Calu3 (cell line): ENCODE data around the gene GNAS. TPM values are rescaled to one million over a fixed set of nuclear protein-coding genes. Genes with fewer than 3 reads are reported as not detected.

Experiments
- BruUV-seq: library from RNA; stranded (reverse); fragments of 400-500 nt; replicated peaks from 2 replicates; lab custom pipeline; 2021; lab: Mats Ljungman, UMichigan
- CTCF ChIA-PET: fragments of 300-600 bp; sonication (Branson Sonifier 250); formaldehyde crosslinking; loops from one replicate; lab custom pipeline; 2022; ENCODE audit warnings: antibody characterized with exemption; lab: Charles Lee
- DNase-seq: peaks from one replicate; pipeline ENCODE4 v3.0.0; 2022
- H3K27ac Mint-ChIP-seq: one replicate; pipeline ENCODE4 v1.8.0; 2022; ENCODE audit warnings: mixed read lengths; ENCODE audit not compliant: unreplicated experiment
- H3K27me3 Mint-ChIP-seq: one replicate; pipeline ENCODE4 v1.8.0; 2022; ENCODE audit warnings: mixed read lengths; ENCODE audit not compliant: unreplicated experiment
- H3K36me3 Mint-ChIP-seq: one replicate; pipeline ENCODE4 v1.8.0; 2022; ENCODE audit warnings: mild to moderate bottlenecking, moderate library complexity, mixed read lengths; ENCODE audit not compliant: insufficient read depth, unreplicated experiment
- H3K4me1 Mint-ChIP-seq: one replicate; pipeline ENCODE4 v1.8.0; 2022; ENCODE audit warnings: mild to moderate bottlenecking, low read depth, mixed read lengths; ENCODE audit not compliant: unreplicated experiment
- H3K4me3 Mint-ChIP-seq: one replicate; pipeline ENCODE4 v1.8.0; 2022; ENCODE audit warnings: mild to moderate bottlenecking, low read depth, moderate library complexity, mixed read lengths; ENCODE audit not compliant: unreplicated experiment
- H3K9me3 Mint-ChIP-seq: one replicate; pipeline ENCODE4 v1.8.0; 2022; ENCODE audit warnings: low read depth, mixed read lengths; ENCODE audit not compliant: unreplicated experiment
- intact Hi-C: fragments of 100-400 bp; cut with micrococcal nuclease; formaldehyde crosslinking; loops from one replicate; pipeline ENCODE4 v1.10.0; 2022; ENCODE audit not compliant: unreplicated experiment
- total RNA-seq: library from RNA; stranded (reverse); gene quantifications from 2 replicates; pipeline ENCODE4 v1.2.3, GENCODE V29; 2022
- TF ChIP-seq, protein P1 (sequence below): fragments of 200-600 bp; IDR thresholded peaks from one replicate; pipeline ENCODE4 v1.8.0; 2022; ENCODE audit warnings: antibody characterized with exemption; ENCODE audit not compliant: unreplicated experiment

Gene GNAS
- total RNA-seq, 1 experiment from 2014 or later, result 1,410 TPM

DNA sequence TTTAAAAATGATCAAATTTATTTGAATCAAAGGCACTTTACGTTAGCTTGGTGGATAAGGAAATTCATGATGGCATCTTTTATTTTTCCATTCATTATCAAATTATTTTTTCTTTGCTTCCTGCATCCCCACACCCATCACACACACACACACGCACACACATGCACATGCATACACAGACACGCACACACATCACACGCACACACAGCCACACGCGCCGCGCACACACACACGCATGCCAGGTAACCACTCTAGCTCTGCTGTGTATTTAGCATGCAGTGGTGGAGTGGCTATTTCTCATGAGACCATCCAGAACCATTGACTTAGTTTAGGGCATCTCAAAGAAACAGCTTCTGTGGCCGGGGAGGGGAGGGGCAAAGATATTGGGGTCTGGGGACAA is 47.0 kb downstream of the GNAS start:
- intact Hi-C loops, result no loop called here
- Mint-ChIP-seq H3K9me3 (no peaks in the 10 kb centered on the region), H3K36me3 (peaks cover 77% of the 10 kb centered on the region), H3K27ac (no peak overlapping the region), H3K4me1 (peaks cover 48% of the 10 kb centered on the region), H3K27me3 (no peaks in the 10 kb centered on the region), H3K4me3 (no peak overlapping the region)
- BruUV-seq, result no TSS peak
- TF ChIP-seq, protein P1, sequence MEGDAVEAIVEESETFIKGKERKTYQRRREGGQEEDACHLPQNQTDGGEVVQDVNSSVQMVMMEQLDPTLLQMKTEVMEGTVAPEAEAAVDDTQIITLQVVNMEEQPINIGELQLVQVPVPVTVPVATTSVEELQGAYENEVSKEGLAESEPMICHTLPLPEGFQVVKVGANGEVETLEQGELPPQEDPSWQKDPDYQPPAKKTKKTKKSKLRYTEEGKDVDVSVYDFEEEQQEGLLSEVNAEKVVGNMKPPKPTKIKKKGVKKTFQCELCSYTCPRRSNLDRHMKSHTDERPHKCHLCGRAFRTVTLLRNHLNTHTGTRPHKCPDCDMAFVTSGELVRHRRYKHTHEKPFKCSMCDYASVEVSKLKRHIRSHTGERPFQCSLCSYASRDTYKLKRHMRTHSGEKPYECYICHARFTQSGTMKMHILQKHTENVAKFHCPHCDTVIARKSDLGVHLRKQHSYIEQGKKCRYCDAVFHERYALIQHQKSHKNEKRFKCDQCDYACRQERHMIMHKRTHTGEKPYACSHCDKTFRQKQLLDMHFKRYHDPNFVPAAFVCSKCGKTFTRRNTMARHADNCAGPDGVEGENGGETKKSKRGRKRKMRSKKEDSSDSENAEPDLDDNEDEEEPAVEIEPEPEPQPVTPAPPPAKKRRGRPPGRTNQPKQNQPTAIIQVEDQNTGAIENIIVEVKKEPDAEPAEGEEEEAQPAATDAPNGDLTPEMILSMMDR, result no peak
- DNase-seq, result no peak
- CTCF ChIA-PET, result no interaction called here

DNA sequence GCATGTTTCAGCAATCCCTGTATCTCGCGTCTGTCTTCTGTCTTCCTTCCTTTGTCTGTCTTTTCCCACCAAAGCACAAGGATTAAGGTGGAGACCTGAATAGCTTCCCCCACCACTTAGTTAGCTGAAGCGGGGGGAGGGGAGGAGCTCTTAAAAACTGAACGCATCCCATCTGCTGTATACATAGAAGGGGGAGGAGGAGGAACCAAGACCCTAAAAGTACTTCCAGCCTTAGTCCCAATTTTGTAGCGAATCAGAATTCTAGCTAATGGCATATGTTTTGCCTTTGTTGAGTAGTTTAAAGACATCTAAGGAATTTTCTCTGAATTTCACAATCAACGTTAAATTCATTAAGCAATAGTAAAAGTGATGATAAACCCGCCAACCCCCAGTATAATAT is 47.9 kb downstream of the GNAS start:
- Mint-ChIP-seq H3K9me3 (no peaks in the 10 kb centered on the region), H3K27ac (no peak overlapping the region)
- intact Hi-C loops, result no loop called here

DNA sequence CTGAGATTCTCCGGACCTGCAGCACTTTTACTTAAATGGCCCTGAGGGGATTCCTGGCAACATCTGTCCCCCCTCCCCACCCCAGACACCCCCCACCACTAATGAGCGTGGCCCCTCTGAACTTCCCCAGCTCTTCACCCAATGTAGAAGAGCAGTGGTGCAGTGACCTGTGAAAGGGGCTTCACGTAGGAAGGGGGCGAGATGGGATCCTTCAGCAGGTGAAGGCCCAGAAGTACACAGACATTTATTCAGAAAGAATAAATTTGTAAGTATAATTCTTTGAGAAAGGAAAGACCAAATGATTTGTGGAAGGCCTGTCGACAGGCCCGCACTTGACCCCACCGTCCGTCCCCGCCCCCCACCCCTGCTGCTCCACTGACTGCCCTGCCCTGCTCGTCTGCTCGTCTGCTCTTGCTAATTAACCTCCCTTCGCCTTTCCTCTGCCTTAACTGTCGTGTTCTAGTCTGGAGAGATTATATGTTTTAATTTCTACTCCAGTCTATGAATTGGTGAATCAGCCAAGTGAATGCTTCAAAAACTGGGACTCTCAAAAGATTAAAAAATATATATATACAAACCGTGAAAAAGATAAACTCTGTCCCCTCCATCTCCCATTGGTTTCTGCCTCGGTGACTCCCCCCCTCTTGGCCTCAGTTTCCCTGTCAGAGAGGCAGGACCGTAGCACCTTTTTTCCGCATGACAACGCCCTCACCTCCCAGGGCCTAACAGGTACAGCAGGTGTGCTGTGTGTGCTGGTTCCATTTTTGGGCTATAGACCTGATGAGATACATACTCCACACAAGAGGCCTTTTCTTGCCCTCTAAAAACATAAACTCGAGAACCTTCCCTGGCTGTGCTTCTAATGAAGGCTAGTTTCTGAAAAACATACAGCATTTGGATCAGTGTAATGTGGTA is 49.2 kb downstream of the GNAS start:
- BruUV-seq, result no TSS peak
- DNase-seq, result no peak
- H3K27ac Mint-ChIP-seq, result no peak overlapping the region
- no peaks in the 10 kb centered on the region for H3K27me3 Mint-ChIP-seq
- H3K4me1 Mint-ChIP-seq, result peaks cover 26% of the 10 kb centered on the region
- intact Hi-C loops, result no loop called here
- H3K36me3 Mint-ChIP-seq, result peaks cover 77% of the 10 kb centered on the region
- TF ChIP-seq, protein P1, result no peak
- CTCF ChIA-PET, result interaction anchor here (0.6 kb wide), 2 partner anchors 21 to 336 kb away, joined by 3 read pairs; no protein-coding TSS in a partner anchor
- H3K4me3 Mint-ChIP-seq, result no peak overlapping the region
- no peaks in the 10 kb centered on the region for H3K9me3 Mint-ChIP-seq

More for the DNA sequence above, 47.9 kb downstream of the GNAS start:
- DNase-seq, result no peak
- CTCF ChIA-PET, result no interaction called here
- peaks cover 77% of the 10 kb centered on the region for H3K36me3 Mint-ChIP-seq
- peaks cover 39% of the 10 kb centered on the region for H3K4me1 Mint-ChIP-seq
- H3K4me3 Mint-ChIP-seq, result no peak overlapping the region
- TF ChIP-seq, protein P1, result no peak
- BruUV-seq, result no TSS peak
- no peaks in the 10 kb centered on the region for H3K27me3 Mint-ChIP-seq

DNA sequence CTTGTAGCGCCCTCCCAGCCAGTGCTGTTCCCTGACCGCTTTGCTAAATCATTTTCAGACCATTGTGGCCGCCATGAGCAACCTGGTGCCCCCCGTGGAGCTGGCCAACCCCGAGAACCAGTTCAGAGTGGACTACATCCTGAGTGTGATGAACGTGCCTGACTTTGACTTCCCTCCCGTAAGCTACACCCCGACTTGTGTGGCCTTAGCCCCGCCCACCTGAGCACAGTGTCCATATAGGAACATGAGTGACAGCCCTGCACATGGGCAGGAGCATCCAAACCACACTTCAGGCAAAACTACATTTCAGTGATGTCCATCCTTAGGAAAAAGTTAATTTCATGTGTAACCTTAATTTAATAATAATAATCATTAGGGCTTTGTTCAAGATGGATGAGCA is 51.1 kb downstream of the GNAS start:
- no peaks in the 10 kb centered on the region for H3K27me3 Mint-ChIP-seq
- no peak overlapping the region for H3K27ac Mint-ChIP-seq
- BruUV-seq, result no TSS peak
- H3K9me3 Mint-ChIP-seq, result no peaks in the 10 kb centered on the region
- H3K4me1 Mint-ChIP-seq, result peaks cover 42% of the 10 kb centered on the region
- DNase-seq, result no peak
- CTCF ChIA-PET, result interaction anchor here (1.1 kb wide), 1 partner anchor 10 kb away, joined by 3 read pairs; no protein-coding TSS in a partner anchor
- H3K36me3 Mint-ChIP-seq, result peaks cover 80% of the 10 kb centered on the region
- no peak overlapping the region for H3K4me3 Mint-ChIP-seq
- TF ChIP-seq, protein P1, result no peak
- intact Hi-C loops, result no loop called here
